Fibroblast of mammary gland (primary cell): ENCODE data around the gene CYB5R4.

Experiments
- DNase-seq: peaks from one replicate; pipeline ENCODE4 v3.0.0-alpha.2; 2010; ENCODE audit warnings: low read depth
- H3K4me3 ChIP-seq: 2 replicates; pipeline ENCODE4 v1.5.1; 2011; ENCODE audit warnings: low read depth, mild to moderate bottlenecking, low read length, moderate library complexity; ENCODE audit not compliant: control insufficient read depth
- CTCF ChIP-seq: conservative IDR thresholded peaks from 2 replicates; pipeline ENCODE4 v1.5.1; 2011; ENCODE audit warnings: low read depth, low read length, inconsistent platforms; ENCODE audit not compliant: control insufficient read depth, insufficient read depth

The CYB5R4 gene

GRCh38 chr6:83908813-83909212, 49.3 kb downstream of the CYB5R4 start:
- H3K4me3 ChIP-seq, result no peak overlapping the region
- no peak for TF ChIP-seq CTCF
- no peak for DNase-seq

GRCh38 chr6:83911278-83911677, 51.8 kb downstream of the CYB5R4 start:
- no peak for DNase-seq
- H3K4me3 ChIP-seq, result no peak overlapping the region
- TF ChIP-seq CTCF, result no peak

- no peak overlapping the region for H3K4me3 ChIP-seq
- no peak for DNase-seq
- TF ChIP-seq CTCF, result no peak
These were observed 55.5 kb downstream of the CYB5R4 start for GRCh38 chr6:83914953-83915352.

GRCh38 chr6:83917001-83917400, 57.5 kb downstream of the CYB5R4 start:
- H3K4me3 ChIP-seq, result no peak overlapping the region
- DNase-seq, result peak; percentile 18
- TF ChIP-seq CTCF, result no peak

- DNase-seq, result no peak
- no peak for TF ChIP-seq CTCF
- H3K4me3 ChIP-seq, result no peak overlapping the region
These were observed 60.5 kb downstream of the CYB5R4 start for GRCh38 chr6:83920017-83920416.

- no peak overlapping the region for H3K4me3 ChIP-seq
- TF ChIP-seq CTCF, result no peak
- DNase-seq, result no peak
These were observed 61.8 kb downstream of the CYB5R4 start for GRCh38 chr6:83921315-83921714.

- no peak for DNase-seq
- H3K4me3 ChIP-seq, result no peak overlapping the region
- TF ChIP-seq CTCF, result no peak
These were observed 68.0 kb downstream of the CYB5R4 start for GRCh38 chr6:83927470-83927869.
